HEK293 (cell line): ENCODE data around the gene TSPAN11.

Experiments
- CTCF ChIA-PET: fragments of 350-600 bp; formaldehyde crosslinking; extraction: SDS; loops from one replicate; lab custom pipeline; 2021; ENCODE audit warnings: antibody characterized with exemption; lab: Yijun Ruan, JAX
- POLR2A ChIA-PET: fragments of 300-600 bp; formaldehyde crosslinking; extraction: SDS; loops from one replicate; lab custom pipeline; 2020; ENCODE audit warnings: antibody characterized with exemption, inconsistent platforms; lab: Yijun Ruan, JAX
- H3K27ac ChIP-seq: fragments of 200-500 bp; sonication (Bioruptor generic); 2 replicates; pipeline ENCODE4 v1.5.1; 2014; ENCODE audit warnings: low read depth, low read length, control low read depth, inconsistent platforms; ENCODE audit errors: extremely low read depth
- H3K36me3 ChIP-seq, 2 experiments: fragments of 200-500 bp in 1 of 2; sonication (Bioruptor generic) in 1 of 2; 1 replicate in 1 of 2; 2 replicates in 1 of 2; pipeline ENCODE4 v1.5.1; 2014 to 2017; ENCODE audit warnings: inconsistent platforms in 2 of 2, low read length in 2 of 2; ENCODE audit not compliant: control insufficient read depth in 2 of 2, insufficient read depth in 1 of 2
- H3K4me1 ChIP-seq: fragments of 200-500 bp; sonication (Bioruptor generic); 2 replicates; pipeline ENCODE4 v1.5.1; 2014; ENCODE audit warnings: mild to moderate bottlenecking, low read length, inconsistent platforms; ENCODE audit not compliant: control insufficient read depth, insufficient read depth
- H3K4me3 ChIP-seq: 2 replicates; pipeline ENCODE4 v1.5.1; 2011; ENCODE audit warnings: low read depth, mild to moderate bottlenecking, control low read depth, low read length, moderate library complexity
- H3K9me3 ChIP-seq: fragments of 200-500 bp; sonication (Bioruptor generic); 2 replicates; pipeline ENCODE4 v1.5.1; 2014; ENCODE audit warnings: low read depth, low read length, inconsistent platforms; ENCODE audit not compliant: control insufficient read depth, insufficient read depth
- BCL11B ChIP-seq: fragments of 450-650 bp; formaldehyde crosslinking; IDR thresholded peaks from 2 replicates; pipeline ENCODE4 v1.5.1; 2016; ENCODE audit warnings: low read depth, missing biosample characterization, missing genetic modification characterization
- HOXA7 ChIP-seq: sonication (generic); formaldehyde crosslinking; IDR thresholded peaks from 2 replicates; pipeline ENCODE4 v1.8.1; 2022; ENCODE audit warnings: missing genetic modification reagents, borderline replicate concordance
- MYNN ChIP-seq: fragments of 450-650 bp; formaldehyde crosslinking; IDR thresholded peaks from 2 replicates; pipeline ENCODE4 v1.5.1; 2016; ENCODE audit warnings: missing biosample characterization, missing genetic modification characterization, borderline replicate concordance
- MZF1 ChIP-seq: fragments of 450-650 bp; formaldehyde crosslinking; IDR thresholded peaks from 2 replicates; pipeline ENCODE4 v1.5.1; 2017; ENCODE audit warnings: missing biosample characterization, missing genetic modification characterization, borderline replicate concordance
- OSR2 ChIP-seq: fragments of 450-650 bp; formaldehyde crosslinking; IDR thresholded peaks from 2 replicates; pipeline ENCODE4 v1.5.1; 2016; ENCODE audit warnings: missing biosample characterization, missing genetic modification characterization
- SCRT1 ChIP-seq: fragments of 450-650 bp; formaldehyde crosslinking; IDR thresholded peaks from 2 replicates; pipeline ENCODE4 v1.5.1; 2016; ENCODE audit warnings: missing biosample characterization, missing genetic modification characterization, borderline replicate concordance
- ZNF112 ChIP-seq: fragments of 450-650 bp; formaldehyde crosslinking; IDR thresholded peaks from 2 replicates; pipeline ENCODE4 v1.5.0; 2017; ENCODE audit warnings: missing biosample characterization, missing genetic modification characterization
- ZNF157 ChIP-seq: fragments of 450-650 bp; formaldehyde crosslinking; IDR thresholded peaks from 2 replicates; pipeline ENCODE4 v1.5.1; 2016; ENCODE audit warnings: missing biosample characterization, missing genetic modification characterization
- ZNF184 ChIP-seq: fragments of 450-650 bp; IDR thresholded peaks from 2 replicates; pipeline ENCODE4 v1.5.1; 2018; ENCODE audit warnings: missing biosample characterization, mild to moderate bottlenecking, missing genetic modification characterization
- ZNF274 ChIP-seq, 2 experiments: fragments of 200-500 bp in 1 of 2; fragments of 450-650 bp in 1 of 2; sonication (Bioruptor generic) in 1 of 2; formaldehyde crosslinking in 1 of 2; IDR thresholded peaks; 2 replicates each; pipeline versions ENCODE4 v1.5.1 to v1.6.1; 2014 to 2016; ENCODE audit warnings: borderline replicate concordance in 1 of 2, inconsistent platforms in 1 of 2, low read length in 1 of 2, missing biosample characterization in 1 of 2, missing genetic modification characterization in 1 of 2
- ZNF311 ChIP-seq: fragments of 450-650 bp; formaldehyde crosslinking; IDR thresholded peaks from 2 replicates; pipeline ENCODE4 v1.5.1; 2017; ENCODE audit warnings: missing biosample characterization, missing genetic modification characterization, borderline replicate concordance
- ZNF37A ChIP-seq: fragments of 450-650 bp; IDR thresholded peaks from 2 replicates; pipeline ENCODE4 v1.5.1; 2018; ENCODE audit warnings: missing biosample characterization, missing genetic modification characterization
- ZNF433 ChIP-seq: fragments of 450-650 bp; formaldehyde crosslinking; IDR thresholded peaks from 2 replicates; pipeline ENCODE4 v1.5.1; 2016; ENCODE audit warnings: missing biosample characterization, missing genetic modification characterization, low read depth
- ZNF501 ChIP-seq: fragments of 450-650 bp; formaldehyde crosslinking; IDR thresholded peaks from 2 replicates; pipeline ENCODE4 v1.5.1; 2016; ENCODE audit warnings: missing biosample characterization, missing genetic modification characterization
- ZNF555 ChIP-seq: fragments of 450-650 bp; formaldehyde crosslinking; conservative IDR thresholded peaks from 2 replicates; pipeline ENCODE4 v1.5.1; 2017; ENCODE audit warnings: missing biosample characterization, mild to moderate bottlenecking, missing genetic modification characterization, inconsistent platforms
- ZNF624 ChIP-seq: fragments of 450-650 bp; formaldehyde crosslinking; IDR thresholded peaks from 2 replicates; pipeline ENCODE4 v1.5.1; 2017; ENCODE audit warnings: missing biosample characterization, missing genetic modification characterization
- ZNF658 ChIP-seq: fragments of 450-650 bp; formaldehyde crosslinking; IDR thresholded peaks from 2 replicates; pipeline ENCODE4; 2016; ENCODE audit warnings: missing biosample characterization, missing genetic modification characterization
- ZNF660 ChIP-seq: fragments of 450-650 bp; IDR thresholded peaks from 2 replicates; pipeline ENCODE4 v1.5.1; 2018; ENCODE audit warnings: missing biosample characterization, mild to moderate bottlenecking, missing genetic modification characterization
- ZNF670 ChIP-seq: fragments of 450-650 bp; formaldehyde crosslinking; IDR thresholded peaks from 2 replicates; pipeline ENCODE4 v1.5.1; 2016; ENCODE audit warnings: missing biosample characterization, missing genetic modification characterization, low read depth
- ZNF777 ChIP-seq: fragments of 450-650 bp; formaldehyde crosslinking; IDR thresholded peaks from 2 replicates; pipeline ENCODE4 v1.5.1; 2017; ENCODE audit warnings: missing biosample characterization, missing genetic modification characterization, borderline replicate concordance
- ZSCAN30 ChIP-seq: fragments of 450-650 bp; IDR thresholded peaks from 2 replicates; pipeline ENCODE4 v1.5.1; 2018; ENCODE audit warnings: missing biosample characterization, mild to moderate bottlenecking, missing genetic modification characterization, moderate library complexity
- TF ChIP-seq, protein P1 (sequence below): IDR thresholded peaks from 2 replicates; pipeline ENCODE4 v1.6.1; 2011; ENCODE audit warnings: mild to moderate bottlenecking, low read depth, low read length, borderline replicate concordance
- TF ChIP-seq, protein P2 (sequence below): fragments of 450-650 bp; IDR thresholded peaks from 2 replicates; pipeline ENCODE4 v1.5.1; 2018; ENCODE audit warnings: missing biosample characterization, mild to moderate bottlenecking, missing genetic modification characterization
- TF ChIP-seq, protein P3 (sequence below): fragments of 450-650 bp; formaldehyde crosslinking; IDR thresholded peaks from 2 replicates; pipeline ENCODE4 v1.5.1; 2016; ENCODE audit warnings: missing biosample characterization, missing genetic modification characterization
- TF ChIP-seq, protein P4 (sequence below): fragments of 450-650 bp; formaldehyde crosslinking; IDR thresholded peaks from 2 replicates; pipeline ENCODE4 v1.5.1; 2016; ENCODE audit warnings: missing biosample characterization, missing genetic modification characterization

TSPAN11 gene

DNA sequence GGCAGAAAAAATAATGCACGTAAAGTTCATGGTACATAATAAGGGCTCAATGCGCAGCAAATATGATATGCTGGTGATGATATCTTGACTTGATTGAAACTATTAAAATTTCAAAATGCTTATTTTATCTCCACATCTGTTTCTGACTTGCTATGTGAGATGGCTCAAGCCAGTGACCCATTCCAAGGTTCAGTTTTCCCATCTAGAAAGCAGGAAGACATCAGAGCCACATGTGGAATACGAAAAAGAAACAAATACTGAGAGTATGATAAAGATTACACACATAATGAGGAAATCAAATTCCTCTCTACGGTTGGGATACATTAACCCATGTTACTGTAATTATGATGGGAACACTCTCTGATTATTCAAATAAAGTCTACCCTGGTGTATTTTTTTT lies 24.0 kb upstream of the TSPAN11 start (continued):
- TF ChIP-seq, protein P1, sequence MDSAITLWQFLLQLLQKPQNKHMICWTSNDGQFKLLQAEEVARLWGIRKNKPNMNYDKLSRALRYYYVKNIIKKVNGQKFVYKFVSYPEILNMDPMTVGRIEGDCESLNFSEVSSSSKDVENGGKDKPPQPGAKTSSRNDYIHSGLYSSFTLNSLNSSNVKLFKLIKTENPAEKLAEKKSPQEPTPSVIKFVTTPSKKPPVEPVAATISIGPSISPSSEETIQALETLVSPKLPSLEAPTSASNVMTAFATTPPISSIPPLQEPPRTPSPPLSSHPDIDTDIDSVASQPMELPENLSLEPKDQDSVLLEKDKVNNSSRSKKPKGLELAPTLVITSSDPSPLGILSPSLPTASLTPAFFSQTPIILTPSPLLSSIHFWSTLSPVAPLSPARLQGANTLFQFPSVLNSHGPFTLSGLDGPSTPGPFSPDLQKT = no peak
- TF ChIP-seq, protein P2, sequence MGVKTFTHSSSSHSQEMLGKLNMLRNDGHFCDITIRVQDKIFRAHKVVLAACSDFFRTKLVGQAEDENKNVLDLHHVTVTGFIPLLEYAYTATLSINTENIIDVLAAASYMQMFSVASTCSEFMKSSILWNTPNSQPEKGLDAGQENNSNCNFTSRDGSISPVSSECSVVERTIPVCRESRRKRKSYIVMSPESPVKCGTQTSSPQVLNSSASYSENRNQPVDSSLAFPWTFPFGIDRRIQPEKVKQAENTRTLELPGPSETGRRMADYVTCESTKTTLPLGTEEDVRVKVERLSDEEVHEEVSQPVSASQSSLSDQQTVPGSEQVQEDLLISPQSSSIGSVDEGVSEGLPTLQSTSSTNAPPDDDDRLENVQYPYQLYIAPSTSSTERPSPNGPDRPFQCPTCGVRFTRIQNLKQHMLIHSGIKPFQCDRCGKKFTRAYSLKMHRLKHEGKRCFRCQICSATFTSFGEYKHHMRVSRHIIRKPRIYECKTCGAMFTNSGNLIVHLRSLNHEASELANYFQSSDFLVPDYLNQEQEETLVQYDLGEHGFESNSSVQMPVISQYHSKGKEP (tag by site-specific recombination) = no peak
- TF ChIP-seq ZNF501 (tag by site-specific recombination) (no peak), MZF1 (tag by site-specific recombination) (no peak), ZNF777 (tag by site-specific recombination) (no peak)
- TF ChIP-seq, protein P3, sequence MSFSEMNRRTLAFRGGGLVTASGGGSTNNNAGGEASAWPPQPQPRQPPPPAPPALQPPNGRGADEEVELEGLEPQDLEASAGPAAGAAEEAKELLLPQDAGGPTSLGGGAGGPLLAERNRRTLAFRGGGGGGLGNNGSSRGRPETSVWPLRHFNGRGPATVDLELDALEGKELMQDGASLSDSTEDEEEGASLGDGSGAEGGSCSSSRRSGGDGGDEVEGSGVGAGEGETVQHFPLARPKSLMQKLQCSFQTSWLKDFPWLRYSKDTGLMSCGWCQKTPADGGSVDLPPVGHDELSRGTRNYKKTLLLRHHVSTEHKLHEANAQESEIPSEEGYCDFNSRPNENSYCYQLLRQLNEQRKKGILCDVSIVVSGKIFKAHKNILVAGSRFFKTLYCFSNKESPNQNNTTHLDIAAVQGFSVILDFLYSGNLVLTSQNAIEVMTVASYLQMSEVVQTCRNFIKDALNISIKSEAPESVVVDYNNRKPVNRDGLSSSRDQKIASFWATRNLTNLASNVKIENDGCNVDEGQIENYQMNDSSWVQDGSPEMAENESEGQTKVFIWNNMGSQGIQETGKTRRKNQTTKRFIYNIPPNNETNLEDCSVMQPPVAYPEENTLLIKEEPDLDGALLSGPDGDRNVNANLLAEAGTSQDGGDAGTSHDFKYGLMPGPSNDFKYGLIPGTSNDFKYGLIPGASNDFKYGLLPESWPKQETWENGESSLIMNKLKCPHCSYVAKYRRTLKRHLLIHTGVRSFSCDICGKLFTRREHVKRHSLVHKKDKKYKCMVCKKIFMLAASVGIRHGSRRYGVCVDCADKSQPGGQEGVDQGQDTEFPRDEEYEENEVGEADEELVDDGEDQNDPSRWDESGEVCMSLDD = no peak

DNA sequence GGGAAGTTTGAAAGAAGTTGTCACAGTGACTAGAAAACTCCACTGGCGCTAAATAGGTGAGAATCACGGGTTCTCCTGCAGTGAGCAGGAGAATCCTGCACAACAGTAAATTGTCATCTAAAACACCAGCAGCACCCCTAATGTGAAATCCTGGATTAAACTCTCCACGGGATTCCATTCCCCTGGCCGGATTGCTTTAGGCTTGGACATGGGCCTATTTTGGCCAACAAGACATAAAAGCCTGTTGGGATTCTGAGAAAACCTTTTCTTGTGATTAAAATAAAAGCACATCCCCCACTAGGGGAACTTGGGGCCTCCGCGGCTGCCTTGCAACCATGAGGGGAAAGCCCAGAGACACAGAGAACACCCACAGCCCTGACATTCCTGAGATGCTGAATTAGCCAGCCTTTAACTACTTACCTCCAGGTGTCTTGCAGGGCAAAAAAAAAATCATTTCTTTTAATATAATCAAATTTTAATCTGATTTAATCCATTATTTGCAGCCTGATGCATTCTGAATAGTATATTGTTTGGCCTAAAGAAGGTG lies 21.0 kb upstream of the TSPAN11 start:
- CTCF ChIA-PET = interaction anchor here (0.7 kb wide), 1 partner anchor 497 kb away, joined by 3 read pairs; no protein-coding TSS in a partner anchor
- Histone ChIP-seq H3K27ac (no peak overlapping the region), H3K4me3 (no peak overlapping the region), H3K36me3 (no peaks in the 10 kb centered on the region), H3K4me1 (peaks cover 9% of the 10 kb centered on the region; the same call in 1 of the 2 replicates), H3K9me3 (no peaks in the 10 kb centered on the region)
- TF ChIP-seq, protein P4, sequence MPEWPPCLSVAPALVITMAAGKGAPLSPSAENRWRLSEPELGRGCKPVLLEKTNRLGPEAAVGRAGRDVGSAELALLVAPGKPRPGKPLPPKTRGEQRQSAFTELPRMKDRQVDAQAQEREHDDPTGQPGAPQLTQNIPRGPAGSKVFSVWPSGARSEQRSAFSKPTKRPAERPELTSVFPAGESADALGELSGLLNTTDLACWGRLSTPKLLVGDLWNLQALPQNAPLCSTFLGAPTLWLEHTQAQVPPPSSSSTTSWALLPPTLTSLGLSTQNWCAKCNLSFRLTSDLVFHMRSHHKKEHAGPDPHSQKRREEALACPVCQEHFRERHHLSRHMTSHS (tag by site-specific recombination) = no peak
- TF ChIP-seq ZNF555 (tag by site-specific recombination) (no peak), SCRT1 (tag by site-specific recombination) (no peak), ZNF157 (tag by site-specific recombination) (no peak), HOXA7 (CRISPR knock-in tag) (no peak), ZNF660 (tag by site-specific recombination) (no peak), OSR2 (tag by site-specific recombination) (no peak), ZNF670 (tag by site-specific recombination) (no peak), ZNF274 (IDR thresholded peaks at IDR 0.05; ENCODE audit: low read length) (no peak), ZNF274 (tag by site-specific recombination; IDR thresholded peaks at IDR 0.05; ENCODE audit: borderline replicate concordance) (no peak), MYNN (tag by site-specific recombination) (no peak), ZNF658 (no peak), ZNF433 (no peak), ZNF184 (no peak), ZSCAN30 (tag by site-specific recombination) (no peak), ZNF624 (tag by site-specific recombination) (no peak), ZNF311 (tag by site-specific recombination) (no peak), BCL11B (tag by site-specific recombination) (no peak), ZNF37A (tag by site-specific recombination) (no peak), ZNF112 (tag by site-specific recombination) (no peak)
- TF ChIP-seq, protein P3 = no peak
- POLR2A ChIA-PET = no interaction called here
